LNCAP (cell line): Measurements from ENCODE around the gene POPDC2.

Source experiments
- CTCF ChIP-seq: fragments of 450-650 bp; IDR thresholded peaks from 2 replicates; pipeline ENCODE4 v1.5.1; 2017; ENCODE audit warnings: mild to moderate bottlenecking

The POPDC2 gene

GRCh38 chr3:119695480-119695879 is 35.1 kb upstream of the POPDC2 start:
- no peak for TF ChIP-seq CTCF

- TF ChIP-seq CTCF: peak; percentile 73
Measured at GRCh38 chr3:119690043-119690656, 29.8 kb upstream of the POPDC2 start.

GRCh38 chr3:119683421-119683820 is 23.0 kb upstream of the POPDC2 start:
- no peak for TF ChIP-seq CTCF

GRCh38 chr3:119681279-119681678 is 20.9 kb upstream of the POPDC2 start:
- peak; percentile 60 for TF ChIP-seq CTCF

- no peak for TF ChIP-seq CTCF
Measured at GRCh38 chr3:119679874-119680273, 19.5 kb upstream of the POPDC2 start.

GRCh38 chr3:119677641-119677934 is 17.2 kb upstream of the POPDC2 start:
- TF ChIP-seq CTCF: no peak

- TF ChIP-seq CTCF: no peak
Measured at GRCh38 chr3:119676771-119677640, 16.6 kb upstream of the POPDC2 start, which contains the start of gene COX17. TSS of gene COX17 (minus strand) at chr3:119677406. CDS start at chr3:119677310, 96 bp downstream.
